DND-41 (cell line): ENCODE data around the gene NUAK1.

Experiments
- ATAC-seq: fragments of 200-7000 bp; cut with Tn5 transposase; 3 replicates; pipeline ENCODE4 v1.9.1; 2021; ENCODE audit warnings: low read depth; ENCODE audit not compliant: insufficient read depth
- DNase-seq: peaks from one replicate; pipeline ENCODE4 v3.0.0-alpha.2; 2020
- H2AFZ ChIP-seq: 2 replicates; pipeline ENCODE4 v1.6.0; 2012; ENCODE audit warnings: low read depth, low read length
- H3K27ac ChIP-seq: 2 replicates; pipeline ENCODE4 v1.5.1; 2012; ENCODE audit warnings: low read length, inconsistent platforms
- H3K27me3 ChIP-seq: fragments of 200-600 bp; sonication (generic); 2 replicates; pipeline ENCODE4 v1.6.0; 2012; ENCODE audit warnings: low read length, mild to moderate bottlenecking, inconsistent platforms; ENCODE audit not compliant: insufficient read depth, poor library complexity
- H3K36me3 ChIP-seq: 2 replicates; pipeline ENCODE4 v1.5.1; 2012; ENCODE audit warnings: low read length, inconsistent platforms; ENCODE audit not compliant: insufficient read depth
- H3K4me1 ChIP-seq: 2 replicates; pipeline ENCODE4 v1.5.1; 2012; ENCODE audit warnings: mild to moderate bottlenecking, low read length; ENCODE audit not compliant: insufficient read depth
- H3K4me2 ChIP-seq: 2 replicates; pipeline ENCODE4 v1.6.0; 2012; ENCODE audit warnings: mild to moderate bottlenecking, moderate library complexity, low read length, inconsistent platforms; ENCODE audit not compliant: insufficient read depth
- H3K4me3 ChIP-seq, 2 experiments: fragments of 200-600 bp in 1 of 2; shearing (Covaris generic) in 1 of 2; 2 replicates each; pipeline ENCODE4 v1.5.1; 2012 to 2016; ENCODE audit warnings: inconsistent platforms in 2 of 2, low read length in 2 of 2, mild to moderate bottlenecking in 2 of 2, low read depth in 1 of 2, moderate library complexity in 1 of 2
- H3K79me2 ChIP-seq: 2 replicates; pipeline ENCODE4 v1.6.0; 2012; ENCODE audit warnings: low read length, inconsistent platforms; ENCODE audit not compliant: insufficient read depth
- H3K9ac ChIP-seq: 2 replicates; pipeline ENCODE4 v1.6.0; 2012; ENCODE audit warnings: low read depth, mild to moderate bottlenecking, inconsistent platforms, low read length, moderate library complexity
- H3K9me3 ChIP-seq: 2 replicates; pipeline ENCODE4 v1.5.1; 2012; ENCODE audit warnings: low read length, moderate library complexity, mild to moderate bottlenecking, inconsistent platforms; ENCODE audit not compliant: insufficient read depth, severe bottlenecking
- H4K20me1 ChIP-seq: 2 replicates; pipeline ENCODE4 v1.6.0; 2012; ENCODE audit warnings: low read length; ENCODE audit not compliant: insufficient read depth
- CTCF ChIP-seq: IDR thresholded peaks from 2 replicates; pipeline ENCODE4 v1.5.1; 2012; ENCODE audit warnings: borderline replicate concordance, low read length, moderate library complexity, mild to moderate bottlenecking; ENCODE audit not compliant: poor library complexity, severe bottlenecking; ENCODE audit errors: extremely low read depth
- EZH2 ChIP-seq: IDR thresholded peaks from 3 replicates; pipeline ENCODE4 v1.6.1; 2012; ENCODE audit warnings: borderline replicate concordance, low read depth, mild to moderate bottlenecking, moderate library complexity, low read length, inconsistent platforms; ENCODE audit not compliant: severe bottlenecking

The NUAK1 gene

DNA sequence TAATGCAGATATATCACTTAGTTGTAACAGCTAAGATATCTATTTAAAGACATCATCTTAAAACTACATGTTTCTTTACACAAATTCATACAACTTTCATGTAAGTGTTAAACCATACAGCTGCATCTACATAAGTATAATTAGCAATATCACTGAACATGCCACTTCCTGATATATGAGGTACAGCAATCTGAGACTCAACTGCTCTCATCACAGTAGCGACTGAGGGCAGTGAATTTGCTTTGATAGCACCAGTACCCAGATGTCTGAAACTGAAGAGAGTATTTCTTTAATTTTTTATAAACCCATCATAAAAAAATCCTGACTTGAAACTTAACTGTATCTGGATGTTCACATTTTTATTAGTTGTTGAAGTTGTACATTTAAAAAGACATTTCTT lies 34.7 kb upstream of the NUAK1 start:
- H3K4me2 ChIP-seq, result no peak overlapping the region
- DNase-seq (no peak), ATAC-seq (no peak)
- H3K36me3 ChIP-seq, result no peaks in the 10 kb centered on the region
- H2AFZ ChIP-seq, result no peak overlapping the region
- H3K4me3 ChIP-seq, result no peak overlapping the region
- H4K20me1 ChIP-seq, result peaks cover 3% of the 10 kb centered on the region; the same call in 1 of the 2 replicates
- H3K79me2 ChIP-seq, result no peaks in the 10 kb centered on the region
- H3K4me1 ChIP-seq, result no peaks in the 10 kb centered on the region
- TF ChIP-seq EZH2, result no peak
- no peak for TF ChIP-seq CTCF
- H3K27ac ChIP-seq, result no peak overlapping the region
- H3K9ac ChIP-seq, result no peak overlapping the region
- peaks cover 5% of the 10 kb centered on the region for H3K27me3 ChIP-seq
- no peaks in the 10 kb centered on the region for H3K9me3 ChIP-seq

GRCh38 chr12:106171117-106171750 lies 32.5 kb upstream of the NUAK1 start:
- Histone ChIP-seq H3K79me2 (no peaks in the 10 kb centered on the region), H3K4me3 (no peak overlapping the region), H3K36me3 (no peaks in the 10 kb centered on the region), H4K20me1 (peaks cover 3% of the 10 kb centered on the region; the same call in 1 of the 2 replicates), H2AFZ (no peak overlapping the region), H3K9ac (no peak overlapping the region), H3K4me2 (no peak overlapping the region), H3K27me3 (peaks cover 5% of the 10 kb centered on the region), H3K9me3 (no peaks in the 10 kb centered on the region), H3K27ac (no peak overlapping the region), H3K4me1 (no peaks in the 10 kb centered on the region)
- ATAC-seq, result no peak
- TF ChIP-seq EZH2 (no peak), CTCF (no peak)
- no peak for DNase-seq

DNA sequence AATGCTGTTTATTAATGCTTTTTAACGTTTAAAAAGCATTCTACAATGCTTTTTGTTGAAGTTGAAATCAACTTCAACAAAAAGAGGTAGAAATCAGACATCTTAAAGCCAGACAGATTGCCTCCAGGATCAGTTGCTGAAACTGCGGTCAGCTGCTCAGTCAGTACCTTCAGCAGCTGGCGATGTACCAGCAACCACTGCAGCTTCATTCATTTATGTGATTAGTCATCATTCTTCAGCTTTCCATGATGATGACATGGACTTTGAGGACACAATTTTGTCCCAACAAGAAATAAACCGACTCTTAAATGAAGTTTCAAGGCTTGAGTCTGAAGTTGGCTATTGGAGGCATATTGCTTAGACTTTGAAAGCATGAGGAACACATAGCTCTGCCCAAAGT lies 31.5 kb upstream of the NUAK1 start:
- Histone ChIP-seq H2AFZ (no peak overlapping the region), H3K79me2 (no peaks in the 10 kb centered on the region), H3K4me3 (no peak overlapping the region), H3K27ac (no peak overlapping the region), H3K4me1 (no peaks in the 10 kb centered on the region), H3K9ac (no peak overlapping the region), H3K36me3 (no peaks in the 10 kb centered on the region), H3K9me3 (no peaks in the 10 kb centered on the region), H3K27me3 (peaks cover 3% of the 10 kb centered on the region), H4K20me1 (peaks cover 3% of the 10 kb centered on the region; the same call in 1 of the 2 replicates), H3K4me2 (no peak overlapping the region)
- ATAC-seq (no peak), DNase-seq (no peak)
- no peak for TF ChIP-seq CTCF

- ATAC-seq, result no peak
- Histone ChIP-seq H4K20me1 (no peaks in the 10 kb centered on the region), H3K9me3 (no peaks in the 10 kb centered on the region), H3K27me3 (no peaks in the 10 kb centered on the region), H3K9ac (no peak overlapping the region), H3K27ac (no peak overlapping the region), H3K4me3 (no peak overlapping the region), H2AFZ (no peak overlapping the region), H3K79me2 (no peaks in the 10 kb centered on the region), H3K4me1 (no peaks in the 10 kb centered on the region), H3K36me3 (no peaks in the 10 kb centered on the region), H3K4me2 (no peak overlapping the region)
- TF ChIP-seq CTCF (no peak), EZH2 (no peak)
- no peak for DNase-seq
These were observed 25.0 kb upstream of the NUAK1 start for GRCh38 chr12:106163712-106164111.
